ENCODE data around the gene DAAM2.

The DAAM2 gene

DNA sequence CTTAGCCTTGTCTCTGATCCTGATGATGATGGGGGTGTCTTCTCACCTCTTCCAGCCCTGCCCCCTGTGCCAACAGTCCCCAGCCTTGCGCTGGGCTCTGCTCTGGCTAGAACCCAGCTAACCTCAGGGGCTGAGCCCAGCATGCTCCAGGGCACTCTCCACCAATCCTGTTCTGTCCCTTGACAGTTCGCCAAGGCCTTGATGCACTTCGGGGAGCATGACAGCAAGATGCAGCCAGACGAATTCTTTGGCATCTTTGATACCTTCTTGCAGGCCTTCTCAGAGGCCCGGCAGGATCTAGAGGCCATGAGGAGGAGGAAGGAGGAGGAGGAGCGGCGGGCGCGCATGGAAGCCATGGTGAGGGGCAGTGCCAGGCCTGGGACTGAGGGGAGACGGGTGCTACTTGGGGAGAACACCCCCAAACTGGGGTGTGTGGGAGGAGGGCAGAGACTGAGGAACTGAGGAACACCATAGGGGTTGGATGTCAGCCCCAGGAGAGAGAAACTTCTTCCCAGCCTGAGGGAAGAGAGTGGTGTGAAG, 109.0 kb downstream of the DAAM2 start:
- in situ Hi-C loops (cut with HindIII; ENCODE audit: low sequenced_read_pairs), result no loop called here

DNA sequence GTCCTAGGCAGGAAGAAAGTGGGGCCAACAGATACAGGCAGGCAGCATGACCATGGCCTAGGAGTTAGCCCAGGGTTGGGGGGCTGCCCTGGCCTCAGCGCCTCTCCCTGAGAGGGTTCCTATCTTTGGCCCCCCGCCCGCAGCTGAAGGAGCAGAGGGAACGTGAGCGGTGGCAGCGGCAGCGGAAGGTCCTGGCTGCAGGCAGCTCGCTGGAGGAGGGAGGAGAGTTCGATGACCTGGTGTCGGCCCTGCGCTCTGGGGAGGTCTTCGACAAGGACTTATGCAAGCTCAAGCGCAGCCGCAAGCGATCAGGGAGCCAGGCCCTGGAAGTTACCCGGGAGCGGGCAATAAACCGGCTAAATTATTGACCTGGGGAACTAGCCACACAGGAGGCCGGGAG, 109.5 kb downstream of the DAAM2 start:
- H3K4me3 ChIP-seq (ENCODE audit: low read depth, low read length), result no peak overlapping the region
- TF ChIP-seq, protein P1, sequence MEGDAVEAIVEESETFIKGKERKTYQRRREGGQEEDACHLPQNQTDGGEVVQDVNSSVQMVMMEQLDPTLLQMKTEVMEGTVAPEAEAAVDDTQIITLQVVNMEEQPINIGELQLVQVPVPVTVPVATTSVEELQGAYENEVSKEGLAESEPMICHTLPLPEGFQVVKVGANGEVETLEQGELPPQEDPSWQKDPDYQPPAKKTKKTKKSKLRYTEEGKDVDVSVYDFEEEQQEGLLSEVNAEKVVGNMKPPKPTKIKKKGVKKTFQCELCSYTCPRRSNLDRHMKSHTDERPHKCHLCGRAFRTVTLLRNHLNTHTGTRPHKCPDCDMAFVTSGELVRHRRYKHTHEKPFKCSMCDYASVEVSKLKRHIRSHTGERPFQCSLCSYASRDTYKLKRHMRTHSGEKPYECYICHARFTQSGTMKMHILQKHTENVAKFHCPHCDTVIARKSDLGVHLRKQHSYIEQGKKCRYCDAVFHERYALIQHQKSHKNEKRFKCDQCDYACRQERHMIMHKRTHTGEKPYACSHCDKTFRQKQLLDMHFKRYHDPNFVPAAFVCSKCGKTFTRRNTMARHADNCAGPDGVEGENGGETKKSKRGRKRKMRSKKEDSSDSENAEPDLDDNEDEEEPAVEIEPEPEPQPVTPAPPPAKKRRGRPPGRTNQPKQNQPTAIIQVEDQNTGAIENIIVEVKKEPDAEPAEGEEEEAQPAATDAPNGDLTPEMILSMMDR (IDR thresholded peaks at IDR 0.05; ENCODE audit: low read depth, low read length), result no peak
- in situ Hi-C loops (cut with HindIII; ENCODE audit: low sequenced_read_pairs), result no loop called here
- no peak for DNase-seq (ENCODE audit: low read depth, low spot score)

More for the DNA sequence above, 109.0 kb downstream of the DAAM2 start:
- no peak for DNase-seq (ENCODE audit: low read depth, low spot score)
- TF ChIP-seq, protein P1 (IDR thresholded peaks at IDR 0.05; ENCODE audit: low read depth, low read length), result no peak
- no peak overlapping the region for H3K4me3 ChIP-seq (ENCODE audit: low read depth, low read length)

DNA sequence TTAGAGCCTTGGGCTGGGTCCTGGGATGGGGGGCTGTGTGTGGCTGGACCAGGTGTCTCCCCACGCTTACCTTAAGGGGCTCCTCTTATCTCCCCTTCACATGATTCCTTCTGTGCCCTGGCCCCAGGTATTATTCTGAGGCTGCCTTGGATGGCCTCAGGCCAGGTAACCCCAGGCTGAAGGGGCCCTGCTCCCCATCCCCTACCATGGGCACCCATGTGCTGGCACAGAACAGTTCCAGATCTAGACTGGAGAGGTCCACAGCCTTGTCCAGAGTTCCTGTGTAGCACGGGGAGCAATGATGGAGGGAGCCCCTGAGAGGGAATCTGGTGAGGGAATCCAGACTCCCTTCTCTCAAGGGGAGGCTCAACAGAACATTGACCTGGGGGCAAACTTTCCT, 110.0 kb downstream of the DAAM2 start:
- H3K4me3 ChIP-seq (ENCODE audit: low read depth, low read length), result no peak overlapping the region
- no peak for DNase-seq (ENCODE audit: low read depth, low spot score)
- in situ Hi-C loops (cut with HindIII; ENCODE audit: low sequenced_read_pairs), result no loop called here
- TF ChIP-seq, protein P1 (IDR thresholded peaks at IDR 0.05; ENCODE audit: low read depth, low read length), result no peak

DNA sequence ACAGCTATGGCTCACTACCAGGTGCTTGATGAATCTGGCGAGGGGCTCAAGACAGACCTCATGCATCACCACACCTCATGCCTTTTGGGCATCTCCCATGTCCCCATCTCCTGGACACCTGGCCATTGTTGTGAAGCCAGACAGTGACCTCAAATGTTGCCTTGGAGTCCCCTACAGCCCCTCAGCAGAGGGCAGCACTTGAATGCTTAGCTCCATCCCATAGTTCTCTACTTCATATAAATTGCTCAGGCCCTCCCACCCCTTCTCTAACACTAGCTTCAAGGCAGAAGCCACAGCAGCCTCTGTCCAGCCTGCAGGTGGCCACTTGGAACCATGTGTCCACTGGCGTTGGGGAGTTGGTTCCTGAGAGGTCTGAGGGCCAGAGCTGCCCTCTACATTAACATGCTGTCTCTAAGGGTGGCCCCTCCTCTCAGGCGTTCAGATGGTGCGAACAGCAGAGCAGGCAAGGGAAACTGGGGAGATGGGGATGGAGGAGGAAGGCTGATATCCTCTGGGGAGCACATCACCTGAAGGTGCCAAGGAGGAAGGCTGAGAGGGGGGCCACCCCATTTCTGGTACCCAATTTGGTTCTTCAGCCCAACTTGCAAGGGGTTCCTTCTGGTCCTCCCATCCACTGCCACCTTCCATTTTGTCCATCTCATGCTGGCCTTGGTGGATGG, 110.8 kb downstream of the DAAM2 start:
- in situ Hi-C loops (cut with HindIII; ENCODE audit: low sequenced_read_pairs), result no loop called here
- no peak for DNase-seq (ENCODE audit: low read depth, low spot score)
- TF ChIP-seq, protein P1 (IDR thresholded peaks at IDR 0.05; ENCODE audit: low read depth, low read length), result no peak
- H3K4me3 ChIP-seq (ENCODE audit: low read depth, low read length), result no peak overlapping the region

DNA sequence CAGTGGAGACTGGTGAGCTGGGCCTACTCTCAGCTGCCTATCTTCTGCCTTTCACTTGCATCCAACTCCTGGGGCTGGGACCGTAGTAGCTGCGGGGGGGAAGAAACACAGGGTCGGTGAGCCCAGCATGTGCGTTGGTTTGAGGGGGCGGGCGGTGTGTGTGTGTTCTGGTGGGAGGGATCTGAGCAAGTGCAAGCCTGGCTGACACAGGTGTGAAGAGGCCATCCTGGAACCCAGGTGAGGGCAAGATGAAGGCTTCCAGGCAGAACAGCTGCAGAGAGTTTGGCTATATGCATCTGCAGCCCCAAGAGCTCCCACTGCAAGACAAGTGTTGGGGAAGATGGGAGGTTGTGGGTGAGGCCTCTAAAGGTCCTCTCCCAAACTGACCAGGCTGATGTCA, 111.5 kb downstream of the DAAM2 start:
- DNase-seq (ENCODE audit: low read depth, low spot score), result no peak
- TF ChIP-seq, protein P1 (IDR thresholded peaks at IDR 0.05; ENCODE audit: low read depth, low read length), result no peak
- in situ Hi-C loops (cut with HindIII; ENCODE audit: low sequenced_read_pairs), result no loop called here
- H3K4me3 ChIP-seq (ENCODE audit: low read depth, low read length), result no peak overlapping the region

DNA sequence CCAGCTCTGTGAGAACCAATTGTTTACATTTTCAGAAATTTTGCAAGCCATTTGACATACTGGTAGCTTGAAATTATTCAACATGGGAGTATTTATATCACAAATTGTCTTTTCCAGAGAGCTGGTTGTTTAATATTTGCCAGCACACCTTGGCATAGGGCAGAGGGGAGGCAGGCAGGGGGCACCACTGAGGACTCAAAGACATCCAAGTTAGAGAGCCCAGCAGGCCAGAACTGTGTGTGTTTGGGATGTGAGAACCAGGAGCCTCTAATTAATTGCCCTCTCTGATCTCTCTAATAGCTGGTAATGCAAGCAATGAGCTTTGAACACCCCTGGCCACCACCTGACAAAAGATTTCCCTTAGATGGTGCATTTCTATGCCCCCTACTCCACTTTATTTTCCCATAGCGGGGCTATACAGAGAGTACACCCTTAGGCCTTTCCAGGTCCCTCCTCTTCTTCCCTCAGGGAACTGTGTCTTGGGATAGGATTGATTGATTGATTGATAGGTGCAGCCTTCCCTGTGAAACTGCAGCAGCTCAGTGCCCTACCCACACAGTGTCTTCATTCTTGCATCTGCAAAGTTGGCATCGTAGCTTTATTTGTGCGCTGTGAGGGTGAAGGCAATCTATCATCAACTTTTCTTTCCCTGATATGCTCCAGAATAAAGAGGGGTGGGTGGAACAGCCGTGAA, 112.9 kb downstream of the DAAM2 start:
- no peak overlapping the region for H3K4me3 ChIP-seq (ENCODE audit: low read depth, low read length)
- TF ChIP-seq, protein P1 (IDR thresholded peaks at IDR 0.05; ENCODE audit: low read depth, low read length), result no peak
- DNase-seq (ENCODE audit: low read depth, low spot score), result no peak
- in situ Hi-C loops (cut with HindIII; ENCODE audit: low sequenced_read_pairs), result no loop called here
